Fibroblast of villous mesenchyme (primary cell): ENCODE results near the gene NOM1. TPM values are rescaled to one million over a fixed set of nuclear protein-coding genes. Genes with fewer than 3 reads are reported as not detected.

Source experiments
- DNase-seq: peaks from one replicate; pipeline ENCODE4 v3.0.0-alpha.2; 2010; ENCODE audit warnings: low read depth
- H3K4me3 ChIP-seq: 2 replicates; pipeline ENCODE4 v1.5.1; 2011; ENCODE audit warnings: low read depth, mild to moderate bottlenecking, low read length
- CTCF ChIP-seq: IDR thresholded peaks from 2 replicates; pipeline ENCODE4 v1.5.1; 2012; ENCODE audit warnings: low read depth, mild to moderate bottlenecking, low read length; ENCODE audit not compliant: insufficient read depth
- total RNA-seq: library from RNA; depleted of rRNA; stranded (reverse); fragments of >200 nt; gene quantifications from 2 replicates; pipeline ENCODE4 v1.2.3, GENCODE V29; 2012

NOM1 gene
- total RNA-seq, 1 donor = 19.0 TPM

GRCh38 chr7:157007470-157008066 is 58.1 kb downstream of the NOM1 start:
- TF ChIP-seq CTCF = no peak
- no peak for DNase-seq
- H3K4me3 ChIP-seq = no peak overlapping the region

DNA sequence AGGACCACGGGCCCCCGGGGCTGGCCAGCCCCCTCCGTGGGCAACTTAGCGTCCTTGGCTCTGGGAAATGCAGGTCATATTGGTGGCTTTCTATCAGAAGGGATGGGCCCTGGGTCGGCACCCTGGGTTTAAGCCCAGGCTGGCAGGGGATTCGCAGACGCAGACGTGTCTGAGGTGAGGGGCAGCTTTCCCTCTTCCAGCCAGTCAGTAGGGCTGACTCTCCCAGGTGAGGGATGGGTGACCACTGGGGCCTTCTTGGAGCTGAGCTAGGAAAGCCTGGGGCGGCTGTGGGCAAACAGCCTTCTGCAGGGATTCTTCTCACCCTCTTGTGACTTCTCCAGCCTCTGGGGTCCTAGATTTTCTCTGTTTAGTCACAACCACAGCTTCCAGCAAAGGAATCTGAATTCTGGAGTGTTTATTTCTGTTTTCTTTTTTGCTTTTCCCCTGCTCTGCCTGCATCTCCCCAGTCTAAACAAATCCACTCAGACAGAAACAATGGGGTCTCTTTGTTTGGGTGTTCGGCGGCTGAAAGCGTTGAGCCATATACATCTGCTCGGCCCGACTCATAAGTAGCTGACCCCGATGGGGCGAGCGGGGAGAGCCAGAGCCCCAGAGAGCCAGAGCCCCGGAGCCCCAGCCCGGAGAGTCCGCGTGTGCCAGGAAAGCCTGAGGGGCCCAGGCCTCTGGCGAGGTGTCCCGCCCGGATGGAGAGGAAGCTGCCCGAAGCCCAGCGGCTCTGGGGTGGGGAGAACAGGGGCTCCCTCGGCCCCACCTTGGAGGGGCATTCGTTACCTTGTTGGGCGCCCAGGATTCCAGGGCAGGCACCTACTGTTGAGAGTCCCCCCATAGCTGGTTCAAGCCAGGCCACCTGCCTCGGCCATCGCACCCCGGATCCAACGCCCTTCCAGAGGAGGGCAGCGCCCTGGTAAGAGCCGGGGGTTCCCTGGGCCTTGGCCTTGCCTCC is 59.0 kb downstream of the NOM1 start:
- no peak for DNase-seq
- no peak for TF ChIP-seq CTCF
- no peak overlapping the region for H3K4me3 ChIP-seq

- no peak overlapping the region for H3K4me3 ChIP-seq
- DNase-seq = no peak
- no peak for TF ChIP-seq CTCF
These were observed 59.8 kb downstream of the NOM1 start for GRCh38 chr7:157009170-157009777.

- DNase-seq = no peak
- peak overlapping the region; percentile 51 for H3K4me3 ChIP-seq
- TF ChIP-seq CTCF = no peak
These were observed 60.5 kb downstream of the NOM1 start for GRCh38 chr7:157009778-157010587.

- DNase-seq = peak; percentile 24
These were observed 61.2 kb downstream of the NOM1 start, which contains the start of gene MNX1 for GRCh38 chr7:157010588-157011332. TSS of gene MNX1 (minus strand) at chr7:157010663. CDS start at chr7:157010350, 313 bp downstream.

More at GRCh38 chr7:157010588-157011332, 61.2 kb downstream of the NOM1 start, which contains the start of gene MNX1:
- peak within 1 kb of the TSS; percentile 51 for H3K4me3 ChIP-seq
- TF ChIP-seq CTCF = no peak
